GM10248 (cell line): ENCODE data around the gene PTPDC1.

ENCODE experiments used
- CTCF ChIA-PET: fragments of 300-600 bp; sonication (Branson Sonifier 250); formaldehyde crosslinking; extraction: SDS; loops from one replicate; lab custom pipeline; 2021; ENCODE audit warnings: antibody characterized with exemption; lab: Yijun Ruan, JAX
- POLR2A ChIA-PET: fragments of 350-650 bp; sonication (Branson Sonifier 250); formaldehyde crosslinking; extraction: SDS; loops from one replicate; lab custom pipeline; 2020; ENCODE audit warnings: antibody characterized with exemption; lab: Yijun Ruan, JAX
- DNase-seq: peaks from one replicate; pipeline ENCODE4 v3.0.0; 2012; ENCODE audit errors: extremely low spot score
- TF ChIP-seq, protein P1 (sequence below): IDR thresholded peaks from 2 replicates; pipeline ENCODE4 v1.5.1; 2012; ENCODE audit warnings: mild to moderate bottlenecking, low read depth; ENCODE audit errors: extremely low read depth, missing control alignments, control extremely low read depth

PTPDC1 gene

GRCh38 chr9:94145640-94146039 is 61.4 kb downstream of the PTPDC1 start:
- TF ChIP-seq, protein P1, sequence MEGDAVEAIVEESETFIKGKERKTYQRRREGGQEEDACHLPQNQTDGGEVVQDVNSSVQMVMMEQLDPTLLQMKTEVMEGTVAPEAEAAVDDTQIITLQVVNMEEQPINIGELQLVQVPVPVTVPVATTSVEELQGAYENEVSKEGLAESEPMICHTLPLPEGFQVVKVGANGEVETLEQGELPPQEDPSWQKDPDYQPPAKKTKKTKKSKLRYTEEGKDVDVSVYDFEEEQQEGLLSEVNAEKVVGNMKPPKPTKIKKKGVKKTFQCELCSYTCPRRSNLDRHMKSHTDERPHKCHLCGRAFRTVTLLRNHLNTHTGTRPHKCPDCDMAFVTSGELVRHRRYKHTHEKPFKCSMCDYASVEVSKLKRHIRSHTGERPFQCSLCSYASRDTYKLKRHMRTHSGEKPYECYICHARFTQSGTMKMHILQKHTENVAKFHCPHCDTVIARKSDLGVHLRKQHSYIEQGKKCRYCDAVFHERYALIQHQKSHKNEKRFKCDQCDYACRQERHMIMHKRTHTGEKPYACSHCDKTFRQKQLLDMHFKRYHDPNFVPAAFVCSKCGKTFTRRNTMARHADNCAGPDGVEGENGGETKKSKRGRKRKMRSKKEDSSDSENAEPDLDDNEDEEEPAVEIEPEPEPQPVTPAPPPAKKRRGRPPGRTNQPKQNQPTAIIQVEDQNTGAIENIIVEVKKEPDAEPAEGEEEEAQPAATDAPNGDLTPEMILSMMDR, result no peak
- CTCF ChIA-PET, result interaction anchor here (1.2 to 1.7 kb wide), 2 partner anchors 13 to 80 kb away, joined by 5 read pairs; no protein-coding TSS in a partner anchor
- no peak for DNase-seq
- POLR2A ChIA-PET, result no interaction called here

DNA sequence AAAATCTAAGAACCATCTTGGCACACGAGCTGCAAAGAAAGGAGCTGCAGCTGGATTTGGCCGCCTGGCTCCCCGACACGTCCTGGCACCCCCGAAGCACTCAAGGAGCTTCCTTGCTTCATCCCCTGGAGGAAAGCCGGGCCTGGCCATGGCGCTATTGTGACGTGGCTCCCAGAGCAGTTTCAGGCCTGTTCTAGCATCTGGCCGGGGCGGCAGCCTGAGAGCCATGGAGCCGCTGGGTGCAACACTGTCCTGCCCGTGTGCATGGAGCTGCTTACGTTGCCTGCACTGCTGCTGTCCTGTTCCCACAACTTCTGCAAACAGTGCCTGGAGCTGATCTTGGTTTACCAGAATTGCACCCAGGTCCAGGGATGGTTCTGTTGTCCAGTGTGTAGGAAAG is 63.5 kb downstream of the PTPDC1 start:
- TF ChIP-seq, protein P1, result no peak
- ChIA-PET CTCF (interaction anchor here (1.6 kb wide), 1 partner anchor 24 kb away, joined by 3 read pairs; no protein-coding TSS in a partner anchor), POLR2A (no interaction called here)
- DNase-seq, result no peak

- CTCF ChIA-PET, result interaction anchor here (0.9 kb wide), 1 partner anchor 9 kb away, joined by 3 read pairs; no protein-coding TSS in a partner anchor
- POLR2A ChIA-PET, result no interaction called here
- no peak for DNase-seq
- TF ChIP-seq, protein P1, result no peak
Observed at GRCh38 chr9:94148419-94148818, 64.2 kb downstream of the PTPDC1 start.

- POLR2A ChIA-PET, result no interaction called here
- CTCF ChIA-PET, result no interaction called here
- no peak for DNase-seq
- TF ChIP-seq, protein P1, result no peak
Observed at GRCh38 chr9:94149696-94150095, 65.4 kb downstream of the PTPDC1 start.

DNA sequence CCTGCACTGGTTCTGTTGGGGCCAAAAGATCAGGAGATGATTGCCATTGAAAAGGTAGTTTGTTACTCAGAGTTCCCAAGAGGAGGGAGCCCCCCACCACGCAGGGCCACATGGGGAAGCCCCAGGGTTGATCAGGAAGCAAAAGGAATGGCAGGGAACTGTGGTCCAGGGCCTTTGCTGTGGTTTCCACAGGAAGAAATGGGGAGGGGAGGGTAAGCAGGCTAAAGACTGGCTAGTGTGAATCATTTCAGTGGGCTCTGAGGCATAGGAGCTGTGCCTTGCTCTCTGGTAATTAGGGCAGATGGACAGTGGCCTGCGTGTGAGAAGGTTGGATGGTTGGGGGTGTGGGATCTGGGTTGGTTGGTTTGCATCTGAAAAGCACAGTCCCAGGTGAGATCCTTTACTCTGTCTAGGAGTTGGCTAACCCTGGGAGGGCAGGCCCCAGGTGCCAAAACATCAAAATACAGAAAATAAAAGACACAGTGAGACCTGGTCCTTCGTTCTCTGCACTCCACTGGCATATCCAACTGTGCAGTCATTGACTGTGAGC is 66.1 kb downstream of the PTPDC1 start:
- POLR2A ChIA-PET, result no interaction called here
- DNase-seq, result no peak
- TF ChIP-seq, protein P1, result no peak
- CTCF ChIA-PET, result no interaction called here

GRCh38 chr9:94150890-94151650 is 66.8 kb downstream of the PTPDC1 start:
- ChIA-PET POLR2A (no interaction called here), CTCF (no interaction called here)
- TF ChIP-seq, protein P1, result no peak
- no peak for DNase-seq
